HG03175 (cell line): ENCODE measurements around the gene EGR4.

Source experiments
- ATAC-seq: cut with Tn5 transposase; IDR thresholded peaks from one replicate; pipeline ENCODE4 v1.9.1; 2021; ENCODE audit warnings: mild to moderate bottlenecking, moderate library complexity; ENCODE audit not compliant: unreplicated experiment

EGR4 gene

DNA sequence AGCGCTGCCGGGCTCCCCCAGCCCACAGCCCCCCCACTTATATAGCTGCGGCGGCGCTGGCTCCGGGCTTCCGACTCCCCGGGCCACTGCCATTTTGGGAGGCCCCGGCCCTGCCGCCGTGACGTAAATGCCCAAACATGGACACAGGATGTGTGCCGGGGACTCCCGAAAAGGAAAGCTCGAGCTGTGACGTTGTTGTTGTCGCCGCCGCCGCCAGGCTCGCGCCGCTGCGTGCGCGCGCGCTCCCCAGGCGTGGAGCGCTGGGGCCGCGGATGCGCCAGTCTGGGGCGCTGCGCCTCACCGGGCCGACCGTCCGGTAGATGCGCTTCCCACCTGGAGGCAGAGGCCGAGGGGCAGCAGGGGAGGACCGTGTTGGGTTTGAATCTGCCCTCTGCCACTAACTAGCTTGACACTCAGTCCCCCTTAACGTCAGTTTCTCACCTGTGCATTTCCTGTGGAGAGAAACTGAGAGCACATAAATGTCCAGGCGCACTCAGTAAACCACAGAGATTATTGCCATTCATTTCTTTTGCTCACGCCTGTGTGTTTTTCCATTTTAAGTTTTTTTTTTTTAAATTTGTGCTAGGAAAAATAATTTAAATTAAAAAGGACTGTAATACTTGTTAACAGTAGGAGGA lies at the start of gene EGR4:
EGR4 (minus strand) TSS at position 15 of the 638 bp plus-strand sequence. CDS start 231 bp downstream, outside the sequence.
- peak; percentile 93 for ATAC-seq

DNA sequence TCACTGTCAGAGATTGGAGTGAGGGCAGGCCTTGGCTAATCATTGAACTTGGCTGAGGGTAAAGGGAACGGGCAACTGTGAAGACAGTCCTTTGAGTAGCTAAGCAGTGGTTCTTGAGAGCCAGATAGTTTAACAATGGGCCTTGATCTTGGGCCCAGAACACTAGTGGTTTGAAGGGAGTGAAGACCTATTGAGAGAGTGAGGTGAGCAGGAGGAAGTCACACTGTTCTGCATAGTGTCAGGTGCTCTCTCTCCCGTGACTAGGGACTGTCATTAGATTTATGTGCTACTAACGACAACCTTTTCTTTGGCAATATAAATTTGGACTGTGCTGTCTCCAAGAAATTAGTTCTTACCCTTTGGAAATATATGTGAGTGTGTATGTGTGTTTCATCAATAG lies 47.7 kb upstream of the EGR4 start:
- ATAC-seq, result no peak

DNA sequence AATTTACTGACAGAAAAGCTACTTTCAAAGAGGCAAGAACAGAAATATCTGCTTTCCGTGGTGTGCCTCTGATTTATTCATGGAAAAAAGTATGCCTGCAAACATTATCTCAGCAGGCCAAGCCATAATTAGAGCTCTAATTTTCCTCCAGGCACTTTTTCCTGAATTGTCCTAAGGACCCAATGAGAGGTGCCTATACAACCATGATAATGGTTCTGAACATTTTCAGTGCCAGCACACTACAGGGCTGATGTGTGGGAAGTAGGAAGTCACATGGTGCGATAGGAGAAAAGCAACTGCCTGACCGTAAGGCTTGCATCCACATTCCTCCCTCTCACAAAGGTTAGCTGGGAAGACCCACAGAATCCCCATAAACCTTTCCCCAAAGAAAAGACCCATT lies 45.9 kb upstream of the EGR4 start:
- no peak for ATAC-seq

DNA sequence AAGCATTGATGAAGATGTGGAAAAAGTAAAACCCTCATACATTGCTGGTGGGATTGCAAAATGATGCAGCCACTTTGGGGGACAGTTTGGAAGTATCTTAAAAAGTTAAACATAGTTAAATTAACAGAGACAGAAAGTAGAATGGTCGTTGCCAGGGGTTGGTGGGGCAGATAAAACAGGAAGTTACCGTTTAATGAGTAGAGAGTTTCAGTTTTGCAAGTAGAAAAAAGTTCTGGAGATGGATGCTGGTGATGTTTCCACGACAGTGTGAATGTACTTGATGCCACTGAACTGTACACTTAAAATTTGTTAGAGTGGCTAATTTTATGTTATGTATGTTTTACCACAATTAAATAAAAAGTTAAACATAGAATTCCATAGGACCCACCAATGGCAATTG lies 44.5 kb upstream of the EGR4 start:
- ATAC-seq, result no peak

DNA sequence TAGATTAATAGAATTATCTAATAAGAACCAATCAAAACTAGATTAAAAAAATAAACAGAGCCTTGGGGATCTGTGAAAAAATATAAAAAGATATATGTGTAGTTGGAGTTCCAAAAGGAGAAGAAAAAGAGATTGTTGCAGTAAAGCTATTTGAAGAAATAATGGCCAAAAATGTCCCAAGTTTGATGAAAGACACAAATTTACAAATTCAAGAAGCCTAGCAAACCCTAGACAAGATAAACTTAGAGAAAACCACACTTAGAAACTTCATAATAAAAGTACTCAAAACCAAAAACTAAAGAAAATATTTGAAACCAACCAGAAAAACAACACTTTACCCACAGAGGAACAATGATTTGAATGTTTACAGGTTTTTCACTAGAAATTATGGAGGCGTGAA lies 41.3 kb upstream of the EGR4 start:
- no peak for ATAC-seq

DNA sequence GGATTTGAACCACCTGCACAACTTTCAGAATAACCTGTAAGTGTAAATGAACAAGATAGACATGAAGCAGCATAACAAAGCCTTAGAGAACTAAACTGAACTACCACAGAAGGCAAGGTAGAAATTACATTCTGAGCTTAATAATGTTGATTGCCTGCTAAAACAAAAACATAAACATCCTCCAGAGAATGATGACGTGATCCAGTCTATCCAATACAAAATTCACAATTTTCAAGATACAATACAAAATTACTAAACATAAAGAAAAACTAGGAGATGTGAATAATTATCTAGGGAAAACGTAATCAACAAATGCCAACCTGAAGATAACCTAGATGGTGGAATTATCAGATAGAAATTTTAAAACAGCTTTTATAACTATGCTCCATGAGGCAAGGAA lies 40.7 kb upstream of the EGR4 start:
- ATAC-seq, result no peak

DNA sequence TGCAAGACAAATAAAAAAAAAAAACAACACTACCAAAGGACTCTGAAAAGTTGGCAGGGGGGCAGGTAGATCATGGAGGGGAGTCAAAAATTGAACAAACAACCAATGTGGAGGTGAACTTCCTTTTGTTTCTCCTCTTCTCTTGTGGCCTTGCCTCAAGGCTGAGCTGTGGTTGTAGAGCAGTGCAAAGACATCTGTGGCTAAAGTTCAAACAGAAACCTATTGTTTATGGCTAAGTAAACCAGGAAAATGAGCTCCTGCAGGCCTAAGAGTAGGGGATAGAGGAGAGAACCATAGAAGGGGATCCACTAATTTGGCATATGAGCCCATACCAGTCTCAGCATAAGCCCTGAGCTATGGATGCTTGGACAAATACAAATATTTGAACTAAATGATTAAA lies 40.2 kb upstream of the EGR4 start:
- no peak for ATAC-seq

DNA sequence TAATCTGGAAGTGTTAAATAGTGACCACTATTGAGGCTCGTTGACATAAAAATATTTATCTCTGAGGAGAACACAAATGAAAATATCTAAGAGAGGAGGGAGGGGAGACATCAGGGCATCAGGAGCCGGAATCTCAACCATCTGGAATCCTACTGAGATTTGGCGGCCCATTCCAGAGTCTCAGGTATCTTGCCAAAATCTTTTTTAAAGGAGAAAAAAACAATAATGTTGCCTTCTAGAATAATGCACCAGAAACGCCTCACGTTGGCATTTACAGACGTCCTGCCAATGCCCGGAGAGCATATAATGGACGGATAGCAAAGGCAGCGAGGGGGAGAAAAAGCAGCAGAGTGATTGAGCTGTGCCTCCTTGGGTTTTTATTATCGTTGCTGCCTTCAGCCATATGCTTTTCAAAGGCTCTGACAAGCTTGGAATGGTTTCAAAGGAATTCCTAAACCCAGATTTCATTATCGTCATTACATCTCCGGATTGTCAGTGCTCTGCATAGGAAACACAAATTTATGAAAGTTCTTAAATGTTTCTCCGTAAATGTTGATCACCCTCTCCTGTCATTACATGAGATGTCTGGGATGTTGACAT lies 30.9 kb upstream of the EGR4 start:
- ATAC-seq, result no peak

DNA sequence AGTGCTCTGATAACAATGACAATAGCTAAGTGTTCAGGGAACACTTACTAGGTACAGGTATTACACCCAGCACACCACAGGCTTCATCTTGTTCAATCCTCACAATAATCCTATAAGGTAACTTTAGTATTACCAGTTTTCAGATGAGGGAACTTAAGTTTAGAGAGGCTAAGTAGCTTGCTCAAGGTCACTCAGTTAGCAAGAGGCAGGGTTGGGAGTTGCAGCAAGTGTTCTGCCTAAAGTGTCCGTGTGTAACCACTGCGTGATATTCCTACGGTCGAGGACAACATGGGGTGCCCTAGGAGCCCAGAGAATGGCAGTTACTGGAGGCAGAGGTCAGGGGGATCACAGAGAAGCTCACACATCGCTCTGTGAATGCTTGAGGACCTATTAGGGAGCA lies 30.2 kb upstream of the EGR4 start:
- no peak for ATAC-seq

DNA sequence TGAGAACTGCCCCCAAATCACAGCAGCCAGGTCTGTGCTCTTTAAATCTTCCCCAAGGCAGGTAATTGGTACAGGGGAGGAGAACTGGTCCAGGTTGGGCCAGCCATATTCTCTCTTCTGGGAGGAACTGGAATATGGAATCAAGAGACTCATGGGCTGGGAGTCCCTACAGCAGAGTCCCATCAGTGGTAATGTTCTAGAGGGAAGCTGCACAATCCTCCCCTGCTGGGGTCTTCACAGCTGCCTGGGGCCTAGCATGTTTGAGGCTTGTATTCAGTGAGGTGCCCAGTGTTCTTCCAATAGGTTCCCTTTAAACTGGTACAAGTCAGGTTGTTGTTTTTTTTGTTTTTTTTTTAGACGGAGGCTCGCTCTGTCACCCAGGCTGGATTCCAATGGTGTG lies 21.1 kb upstream of the EGR4 start:
- no peak for ATAC-seq

DNA sequence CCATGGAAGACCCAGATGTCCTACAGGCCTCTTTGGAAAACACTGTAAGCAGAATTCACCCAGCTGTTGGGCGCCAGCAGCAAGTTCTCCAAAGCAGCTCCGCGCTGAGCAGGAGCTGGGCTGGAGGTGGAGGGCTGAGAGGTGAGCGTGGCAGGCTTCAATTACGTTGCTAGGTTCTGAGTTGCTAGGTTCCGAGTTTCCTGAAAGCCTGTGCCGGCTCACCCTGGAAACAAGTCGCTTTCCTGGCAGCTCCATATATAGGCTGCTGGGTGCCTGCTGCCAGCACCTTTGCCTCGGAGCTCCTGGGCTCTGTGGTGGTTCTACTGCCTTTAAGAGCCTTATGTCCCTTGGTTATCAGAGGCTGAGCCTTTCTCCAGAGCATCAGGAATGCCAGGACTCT lies 14.4 kb upstream of the EGR4 start:
- ATAC-seq, result no peak

DNA sequence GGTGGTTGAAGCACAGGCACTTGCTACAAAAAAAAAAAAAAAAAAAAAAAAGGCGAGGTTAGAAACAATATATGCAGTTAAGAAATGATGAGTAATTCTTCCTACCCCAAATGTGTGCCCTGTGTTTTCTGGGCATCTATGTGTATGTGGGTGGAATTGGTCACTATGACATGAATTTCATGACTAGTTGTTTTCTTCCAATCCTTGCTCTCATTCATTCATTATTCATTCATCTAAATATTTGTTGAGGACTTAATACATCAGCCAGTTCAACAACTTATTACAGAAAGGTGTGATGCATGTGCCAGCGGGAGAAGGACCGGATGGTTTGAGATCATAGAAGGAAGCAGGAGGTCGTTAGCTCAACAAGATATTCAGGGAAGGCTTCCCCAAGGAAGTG lies 8.3 kb upstream of the EGR4 start:
- no peak for ATAC-seq

DNA sequence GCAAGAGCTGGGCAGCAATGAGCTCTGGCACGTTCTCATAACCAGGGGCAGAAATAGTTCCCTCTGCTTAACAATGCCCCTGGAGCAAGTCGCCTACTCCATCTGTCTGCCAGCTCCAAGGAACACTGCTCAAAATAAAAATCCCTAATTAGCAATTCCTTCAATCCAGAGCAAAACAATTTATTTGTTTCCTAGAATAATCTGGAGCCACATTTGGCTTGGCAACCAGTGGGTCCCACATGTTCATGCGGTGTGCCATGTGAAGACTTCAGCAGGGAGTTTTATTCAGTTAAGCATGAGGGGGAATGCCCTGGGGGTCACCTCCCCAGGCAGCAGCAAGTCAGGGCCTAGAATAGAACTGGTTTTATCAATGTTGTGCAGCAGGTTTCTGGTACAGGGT lies 7.6 kb upstream of the EGR4 start:
- ATAC-seq, result no peak

DNA sequence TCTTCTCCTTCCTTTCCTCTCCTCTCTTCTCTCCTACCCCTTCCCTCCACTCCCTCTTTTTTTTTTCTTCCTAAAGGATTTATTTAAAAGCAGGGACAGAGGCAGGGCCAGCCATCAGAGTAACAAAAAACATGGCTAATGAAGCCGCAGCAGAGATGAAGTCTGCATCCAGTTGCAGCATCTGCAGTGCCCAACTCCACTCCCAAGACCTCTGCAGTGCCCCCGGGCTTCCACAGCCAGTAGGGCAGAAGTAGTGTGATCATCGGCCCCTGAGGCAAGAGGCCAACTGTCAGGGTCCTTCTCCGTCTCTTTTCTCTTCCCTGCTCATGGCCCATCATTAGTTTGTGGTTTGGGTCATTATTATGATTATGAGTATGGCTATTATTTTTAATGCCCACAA lies 4.2 kb upstream of the EGR4 start:
- ATAC-seq, result no peak

DNA sequence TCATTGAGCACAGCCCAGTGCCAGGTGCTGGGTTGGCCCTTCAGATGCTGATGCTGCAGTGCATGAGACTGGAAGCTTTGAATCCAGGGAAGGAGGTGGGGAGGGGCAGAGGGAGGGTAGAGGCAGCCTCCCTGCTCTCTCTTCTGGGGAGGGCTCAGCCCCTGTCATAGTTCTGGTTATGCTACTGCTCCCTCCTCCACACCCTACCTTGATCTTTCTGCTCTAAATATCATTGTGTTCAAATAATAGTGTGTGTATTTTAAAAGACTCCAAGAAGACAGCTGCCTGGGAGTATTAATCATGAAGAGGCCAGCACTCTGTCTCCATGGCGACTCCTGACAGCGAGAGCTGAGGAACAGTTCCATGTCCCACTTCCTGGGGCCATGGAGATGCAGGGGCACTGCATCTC lies 3.8 kb upstream of the EGR4 start:
- no peak for ATAC-seq

DNA sequence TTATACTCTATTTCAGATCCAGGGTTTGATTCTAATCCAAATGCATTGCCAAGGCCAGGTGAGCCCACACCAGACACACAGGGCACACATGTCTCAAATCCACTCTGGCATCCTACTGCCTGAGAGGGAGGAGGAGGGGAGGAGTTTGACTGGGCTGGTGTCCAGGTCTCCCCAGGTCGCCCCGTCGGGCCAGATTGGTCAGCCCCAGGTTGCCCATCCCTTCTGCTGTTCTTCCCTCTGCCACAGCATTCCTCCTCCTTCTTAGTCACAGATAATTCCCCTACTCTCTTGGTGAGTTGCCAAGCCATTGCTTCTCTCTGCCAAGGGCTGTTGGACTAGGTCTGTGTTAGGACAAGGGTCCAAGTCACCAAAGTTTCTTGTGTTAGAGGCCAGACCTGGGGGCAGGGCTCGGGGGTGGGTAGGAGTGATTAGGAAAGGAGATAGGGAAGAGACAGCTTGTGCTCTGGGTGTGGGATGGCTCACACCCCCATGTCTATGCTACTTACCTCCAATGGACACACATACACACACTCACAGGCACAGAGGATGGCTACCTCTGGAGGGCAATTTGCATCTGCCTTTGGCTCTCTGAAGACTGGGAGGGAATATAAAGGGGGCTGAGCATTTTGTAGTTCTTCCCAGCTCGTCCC lies 2.5 kb upstream of the EGR4 start:
- no peak for ATAC-seq

DNA sequence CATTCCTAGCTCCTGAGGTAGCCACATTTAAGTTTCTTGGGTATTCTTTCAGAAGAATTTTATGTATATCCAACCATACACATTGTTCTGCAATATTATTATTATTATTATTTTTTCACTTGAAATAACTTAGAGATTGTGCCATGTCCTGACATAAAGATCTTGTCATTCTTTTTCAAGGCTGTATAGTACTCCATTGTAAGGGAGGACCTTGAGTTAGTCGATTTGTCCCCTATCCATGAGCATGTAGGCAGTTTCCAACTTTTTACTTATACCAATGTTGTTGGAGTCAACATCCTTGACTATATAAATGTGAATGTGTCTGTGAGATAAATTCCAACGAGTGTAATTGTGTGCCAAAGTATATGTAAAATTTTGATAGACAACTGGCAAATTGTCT lies 891 bp upstream of the EGR4 start:
- ATAC-seq, result no peak

DNA sequence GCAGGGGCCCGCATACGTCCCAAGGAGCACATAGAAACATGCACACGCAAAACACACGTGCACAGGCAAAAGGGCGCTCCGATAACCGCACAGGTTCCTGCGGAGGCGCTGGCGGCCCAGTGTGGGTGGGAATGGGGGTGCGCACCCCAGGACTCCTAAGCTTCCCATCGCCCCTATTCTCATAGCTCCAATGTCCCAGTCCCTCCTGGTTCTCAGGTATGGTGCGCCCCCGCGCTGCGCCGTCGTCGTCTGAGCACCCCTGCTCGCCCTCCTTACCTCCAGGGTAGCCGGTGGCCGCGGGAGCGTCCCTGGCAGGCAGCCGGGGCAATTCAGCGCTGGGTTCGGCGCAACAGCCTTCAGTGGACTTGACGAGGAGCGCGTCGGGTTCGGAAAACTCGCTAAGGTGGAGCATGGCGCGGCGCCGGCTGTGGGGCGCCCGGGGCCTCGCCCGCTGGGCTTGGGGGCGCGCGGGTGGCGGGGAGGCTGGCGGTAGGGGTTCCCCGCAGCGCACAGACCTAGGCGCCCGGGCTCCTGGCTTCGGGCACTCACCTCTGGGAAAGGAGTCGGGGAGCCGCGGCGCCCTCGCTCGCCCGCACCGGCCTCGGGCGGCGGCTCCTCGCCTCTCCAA lies 328 bp downstream of the EGR4 start:
- no peak for ATAC-seq

DNA sequence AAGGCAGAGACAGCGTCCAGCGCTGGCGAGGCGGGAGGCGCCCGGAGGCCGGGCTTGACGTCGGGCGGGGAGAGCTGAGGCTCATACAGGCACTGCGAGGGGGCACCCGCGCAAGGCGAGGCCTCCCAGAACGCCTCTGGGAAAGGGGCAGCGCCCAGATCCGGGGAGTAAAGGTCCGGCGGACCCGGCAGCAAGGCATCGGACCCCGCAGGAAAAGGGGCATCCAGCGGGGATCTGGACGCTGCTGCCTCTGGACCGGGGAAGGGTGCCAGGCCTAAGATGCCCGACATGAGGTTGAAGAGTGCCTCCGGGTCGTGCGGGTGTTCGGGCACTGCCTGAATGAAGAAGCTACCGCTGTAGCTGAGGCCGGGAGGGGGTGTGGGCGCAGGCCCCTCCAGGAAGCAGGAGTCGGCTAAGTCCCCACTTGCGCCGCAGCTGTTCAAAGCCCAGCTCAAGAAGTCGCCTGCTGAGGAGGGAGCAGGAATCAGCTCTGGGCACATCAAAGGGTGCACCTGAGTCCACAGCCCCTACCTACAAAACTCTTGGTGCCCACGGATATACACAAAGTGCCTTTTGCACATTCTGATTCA lies 937 bp downstream of the EGR4 start:
- no peak for ATAC-seq

DNA sequence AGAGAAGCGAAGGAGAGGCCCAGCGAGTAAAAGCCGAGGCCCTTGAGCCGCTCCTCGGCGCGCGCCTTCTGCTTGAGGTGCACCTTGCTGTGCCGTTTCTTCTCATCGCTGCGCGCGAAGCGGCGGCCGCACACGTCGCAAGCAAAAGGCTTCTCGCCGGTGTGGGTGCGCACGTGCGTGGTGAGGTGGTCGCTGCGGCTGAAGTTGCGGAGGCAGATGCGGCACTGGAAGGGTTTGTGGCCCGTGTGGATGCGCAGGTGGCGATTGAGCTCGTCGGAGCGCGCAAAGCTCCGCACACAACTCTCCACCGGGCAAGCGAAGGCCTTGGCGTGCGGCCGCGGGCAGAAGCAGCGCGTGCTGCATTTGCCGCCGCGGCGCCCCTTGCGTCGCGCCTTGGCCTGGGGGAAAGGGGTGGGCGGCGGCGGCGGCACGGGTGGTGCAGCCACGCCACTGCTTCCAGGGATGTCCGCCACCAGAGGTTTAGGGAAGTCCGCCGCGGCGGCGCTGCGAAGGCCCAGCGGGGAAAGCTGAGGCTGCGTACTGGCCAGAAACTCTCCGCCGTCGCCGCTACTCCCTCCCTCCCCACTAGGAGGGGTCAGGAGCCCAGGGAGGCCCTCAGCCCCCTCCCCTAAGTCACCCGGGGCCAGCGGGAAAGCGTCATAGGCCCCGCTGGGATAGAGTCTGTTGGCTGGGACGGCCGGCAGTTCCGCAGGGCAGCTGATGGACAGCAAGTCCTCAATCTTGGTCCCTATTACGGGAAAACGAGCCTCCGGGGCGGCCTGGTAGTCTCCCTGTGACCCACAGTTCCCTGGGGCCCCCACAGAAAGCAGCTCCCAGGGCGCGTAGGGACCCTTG lies 1.7 kb downstream of the EGR4 start:
- no peak for ATAC-seq

DNA sequence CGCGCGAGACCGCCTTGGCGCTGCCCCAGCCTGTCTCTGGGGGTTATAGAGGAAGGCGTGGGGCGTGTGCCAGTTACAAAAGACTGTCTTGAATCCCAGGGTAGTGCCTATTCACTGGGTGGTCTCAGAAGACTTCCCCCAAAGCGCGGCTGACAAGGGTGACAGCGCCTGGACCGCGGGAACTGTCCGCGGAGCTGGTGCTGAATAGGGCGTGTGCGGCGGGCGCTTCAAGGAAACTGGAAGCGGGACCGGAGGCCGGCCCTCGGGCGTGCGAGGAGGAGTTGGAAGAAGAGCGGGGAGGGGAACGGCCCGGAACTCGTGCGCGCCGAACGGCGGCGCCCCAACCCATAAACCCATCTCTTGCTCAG lies 2.3 kb downstream of the EGR4 start:
- no peak for ATAC-seq
